BLaER1 treated with 17β-estradiol and CSF1 and Interleukin-3, amounts not matched to agents 10 nM and 100 nM (cell line): ENCODE measurements around the gene DUSP11.

ENCODE experiments used
- H3K27ac ChIP-seq, 11 experiments: shearing (Covaris generic); formaldehyde crosslinking; 2 replicates each; pipeline ENCODE4 v1.8.1; 2022
- H3K27me3 ChIP-seq, 11 experiments: shearing (Covaris generic); formaldehyde crosslinking; 2 replicates each; pipeline ENCODE4 v1.8.1; 2022
- H3K36me3 ChIP-seq, 11 experiments: shearing (Covaris generic); formaldehyde crosslinking; 2 replicates each; pipeline ENCODE4 v1.8.1; 2022
- H3K4me1 ChIP-seq, 10 experiments: shearing (Covaris generic); formaldehyde crosslinking; 2 replicates each; pipeline ENCODE4 v1.8.1; 2022
- H3K4me2 ChIP-seq, 11 experiments: shearing (Covaris generic); formaldehyde crosslinking; 2 replicates each; pipeline ENCODE4 v1.8.1; 2022
- H3K4me3 ChIP-seq, 10 experiments: shearing (Covaris generic); formaldehyde crosslinking; 2 replicates each; pipeline ENCODE4 v1.8.1; 2022
- H3K9ac ChIP-seq, 11 experiments: shearing (Covaris generic); formaldehyde crosslinking; 2 replicates each; pipeline ENCODE4 v1.8.1; 2022
- H3K9me3 ChIP-seq, 11 experiments: shearing (Covaris generic); formaldehyde crosslinking; replicated peaks in 1 of 11; 2 replicates each; pipeline ENCODE4 v1.8.1; 2022
- H4K20me1 ChIP-seq, 11 experiments: shearing (Covaris generic); formaldehyde crosslinking; 2 replicates each; pipeline ENCODE4 v1.8.1; 2022
- Cebpa-rat ChIP-seq, 11 experiments: shearing (Covaris generic); IDR thresholded peaks; 2 replicates each; pipeline ENCODE4 v1.8.1; 2022

Gene DUSP11

DNA sequence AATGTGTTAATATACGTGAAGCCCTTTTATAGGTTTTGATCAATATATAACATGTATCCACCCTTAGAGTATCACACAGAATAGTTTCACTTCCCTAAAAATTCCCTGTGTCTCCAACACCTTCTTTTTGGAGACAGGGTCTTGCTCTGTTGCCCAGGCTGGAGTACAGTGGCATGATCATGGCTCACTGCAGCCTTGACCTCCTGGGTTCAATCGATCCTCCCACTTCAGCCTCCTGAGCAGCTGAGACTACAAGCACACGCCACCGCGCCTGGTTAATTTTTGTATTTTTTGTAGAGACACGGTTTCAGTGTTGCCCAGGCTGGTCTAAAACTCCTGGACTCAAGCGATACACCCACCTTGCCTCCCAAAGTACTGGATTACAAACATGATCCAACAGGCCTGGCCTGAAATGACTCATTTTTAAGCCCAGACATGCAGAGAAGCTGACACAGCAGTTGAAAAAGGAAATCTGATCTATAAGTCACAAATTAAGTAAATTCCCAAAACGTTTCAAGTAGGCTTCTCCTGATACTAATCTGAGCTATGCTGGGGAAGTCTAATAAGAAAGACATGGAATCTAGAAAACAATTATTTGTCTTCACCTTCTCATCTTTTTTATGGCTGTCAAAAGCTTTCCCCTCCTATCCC is 2.9 kb downstream of the DUSP11 start:
- H4K20me1 ChIP-seq = peaks cover 0 to 27% (median 0%) of the 10 kb centered on the region in 11 experiments; a peak in 9 of 22 replicates

DNA sequence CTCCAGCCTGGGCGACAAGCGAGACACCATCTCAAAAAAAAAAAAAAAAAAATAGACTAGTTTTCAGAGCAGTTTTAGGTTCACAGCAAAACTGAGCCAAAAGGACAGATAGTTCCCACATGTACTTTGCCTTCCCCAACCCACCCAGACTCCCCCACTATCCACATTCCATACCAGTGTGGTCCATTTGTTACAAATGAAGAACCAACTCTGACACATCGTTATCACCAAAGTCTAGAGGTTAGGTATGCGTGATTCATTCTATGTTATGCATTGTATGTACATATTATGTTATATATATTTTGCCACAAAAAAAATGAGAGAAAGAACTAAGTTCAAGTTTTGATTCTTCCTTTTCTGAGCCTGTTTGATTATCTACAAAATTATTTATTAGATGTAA is 3.5 kb downstream of the DUSP11 start:
- no peak overlapping the region for H3K4me3 ChIP-seq
- peaks cover 59 to 70% (median 64%) of the 10 kb centered on the region in 11 experiments for H3K36me3 ChIP-seq
- H3K27me3 ChIP-seq = no peaks in the 10 kb centered on the region
- no peak for TF ChIP-seq Cebpa-rat (IDR thresholded peaks at IDR 0.05)
- no peaks in the 10 kb centered on the region for H3K9me3 ChIP-seq
- H3K27ac ChIP-seq = no peak overlapping the region
- H4K20me1 ChIP-seq = peaks cover 0 to 28% (median 0%) of the 10 kb centered on the region in 11 experiments; a peak in 9 of 22 replicates
- H3K4me1 ChIP-seq = peaks cover 11 to 27% (median 18%) of the 10 kb centered on the region in 10 experiments
- H3K4me2 ChIP-seq = peak overlapping the region in 2 of 11 experiments; percentile 56 to 77; a peak in 3 of 22 replicates
- H3K9ac ChIP-seq = peak overlapping the region in 1 of 11 experiments; percentile 59; a peak in 1 of 22 replicates

More for the DNA sequence above, 2.9 kb downstream of the DUSP11 start:
- H3K4me1 ChIP-seq = peaks cover 11 to 27% (median 18%) of the 10 kb centered on the region in 10 experiments
- H3K9ac ChIP-seq = peak overlapping the region in 3 of 11 experiments; percentile 20 to 59 (median 48); a peak in 4 of 22 replicates
- peaks cover 55 to 64% (median 58%) of the 10 kb centered on the region in 11 experiments for H3K36me3 ChIP-seq
- no peak overlapping the region; a peak in 1 of 20 replicates for H3K4me3 ChIP-seq
- no peaks in the 10 kb centered on the region for H3K9me3 ChIP-seq
- TF ChIP-seq Cebpa-rat (IDR thresholded peaks at IDR 0.05) = no peak
- H3K27ac ChIP-seq = peak overlapping the region in 2 of 11 experiments; percentile 31 to 37; a peak in 3 of 22 replicates
- no peaks in the 10 kb centered on the region for H3K27me3 ChIP-seq
- H3K4me2 ChIP-seq = peak overlapping the region in 4 of 11 experiments; percentile 31 to 92 (median 66); a peak in 7 of 22 replicates

DNA sequence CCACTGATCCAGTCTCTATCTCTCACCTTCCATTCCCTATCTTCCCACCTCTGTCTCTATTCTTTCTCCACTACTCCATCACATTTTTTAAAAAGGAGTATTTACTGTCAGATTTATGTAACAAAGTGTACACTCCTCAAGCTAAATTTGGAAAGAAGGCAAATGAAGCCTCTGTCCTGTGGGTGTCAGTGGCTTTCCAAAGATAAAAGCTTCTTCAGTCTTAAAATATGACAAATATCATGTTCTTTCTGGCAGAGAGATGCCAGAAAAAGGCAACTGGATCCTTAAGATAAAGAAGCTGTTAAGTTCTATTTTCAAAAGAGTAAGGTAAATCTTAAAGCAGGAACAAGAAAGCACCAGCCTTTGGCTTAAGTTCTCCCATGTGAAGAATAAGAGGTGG is 7.1 kb downstream of the DUSP11 start:
- TF ChIP-seq Cebpa-rat (IDR thresholded peaks at IDR 0.05) = no peak
- H3K36me3 ChIP-seq = peaks cover 90 to 100% (median 97%) of the 10 kb centered on the region in 11 experiments
- no peak overlapping the region for H3K27ac ChIP-seq
- peaks cover 0 to 14% (median 3%) of the 10 kb centered on the region in 10 experiments; a peak in 8 of 20 replicates for H3K4me1 ChIP-seq
- no peak overlapping the region for H3K4me2 ChIP-seq
- no peak overlapping the region for H3K9ac ChIP-seq
- H4K20me1 ChIP-seq = peaks cover 0 to 52% (median 4%) of the 10 kb centered on the region in 11 experiments; a peak in 9 of 22 replicates
- H3K4me3 ChIP-seq = no peak overlapping the region
- H3K27me3 ChIP-seq = no peaks in the 10 kb centered on the region
- H3K9me3 ChIP-seq = no peaks in the 10 kb centered on the region

- H3K4me1 ChIP-seq = no peaks in the 10 kb centered on the region
- H3K9ac ChIP-seq = no peak overlapping the region
- H3K4me2 ChIP-seq = no peak overlapping the region
- H3K9me3 ChIP-seq = no peaks in the 10 kb centered on the region
- H4K20me1 ChIP-seq = peaks cover 0 to 61% (median 4%) of the 10 kb centered on the region in 11 experiments; a peak in 8 of 22 replicates
- no peaks in the 10 kb centered on the region for H3K27me3 ChIP-seq
- no peak for TF ChIP-seq Cebpa-rat (IDR thresholded peaks at IDR 0.05)
- no peak overlapping the region for H3K27ac ChIP-seq
- no peak overlapping the region for H3K4me3 ChIP-seq
- peaks cover 93 to 100% (median 98%) of the 10 kb centered on the region in 11 experiments for H3K36me3 ChIP-seq
Measured at GRCh38 chr2:73770725-73771124, 9.2 kb downstream of the DUSP11 start.

- Histone ChIP-seq H3K9ac (no peak overlapping the region), H3K36me3 (peaks cover 92 to 100% (median 99%) of the 10 kb centered on the region in 11 experiments), H3K27ac (no peak overlapping the region), H3K4me3 (no peak overlapping the region), H3K4me1 (no peaks in the 10 kb centered on the region), H4K20me1 (peaks cover 0 to 42% (median 5%) of the 10 kb centered on the region in 11 experiments; a peak in 8 of 22 replicates), H3K4me2 (no peak overlapping the region), H3K27me3 (no peaks in the 10 kb centered on the region), H3K9me3 (no peaks in the 10 kb centered on the region)
- no peak for TF ChIP-seq Cebpa-rat (IDR thresholded peaks at IDR 0.05)
Measured at GRCh38 chr2:73766994-73767393, 12.9 kb downstream of the DUSP11 start.

GRCh38 chr2:73766349-73766748 is 13.6 kb downstream of the DUSP11 start:
- Histone ChIP-seq H3K36me3 (peaks cover 94 to 100% (median 99%) of the 10 kb centered on the region in 11 experiments), H4K20me1 (peaks cover 0 to 41% (median 8%) of the 10 kb centered on the region in 11 experiments; a peak in 8 of 22 replicates), H3K27ac (no peak overlapping the region), H3K9me3 (no peaks in the 10 kb centered on the region), H3K4me1 (no peaks in the 10 kb centered on the region), H3K27me3 (no peaks in the 10 kb centered on the region), H3K4me2 (no peak overlapping the region), H3K9ac (no peak overlapping the region), H3K4me3 (no peak overlapping the region)
- TF ChIP-seq Cebpa-rat (IDR thresholded peaks at IDR 0.05) = no peak

DNA sequence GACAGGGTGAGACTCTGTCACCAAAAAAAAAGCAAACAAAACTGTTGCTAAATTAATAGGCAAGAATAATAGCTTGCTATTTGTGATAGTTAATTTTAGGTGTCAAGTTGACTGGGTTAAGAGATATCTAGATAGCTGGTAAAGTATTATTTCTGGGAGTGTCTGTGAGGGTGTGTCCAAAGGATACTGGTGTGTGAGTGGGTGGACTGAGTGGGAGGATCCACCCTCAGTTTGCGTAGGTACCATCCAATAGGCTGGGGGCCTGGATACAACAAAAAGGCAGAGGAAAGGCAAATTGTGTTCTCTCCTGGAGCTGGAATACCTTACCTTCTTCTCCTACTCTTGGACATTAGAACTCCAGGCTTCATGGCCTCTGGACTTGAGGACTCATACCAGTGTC is 15.0 kb downstream of the DUSP11 start:
- no peak for TF ChIP-seq Cebpa-rat (IDR thresholded peaks at IDR 0.05)
- Histone ChIP-seq H3K4me1 (no peaks in the 10 kb centered on the region), H3K27ac (no peak overlapping the region), H3K27me3 (no peaks in the 10 kb centered on the region), H3K9me3 (no peaks in the 10 kb centered on the region), H3K4me3 (no peak overlapping the region), H4K20me1 (peaks cover 0 to 30% (median 8%) of the 10 kb centered on the region in 11 experiments; a peak in 8 of 22 replicates), H3K36me3 (peaks cover 94 to 100% (median 100%) of the 10 kb centered on the region in 11 experiments), H3K4me2 (no peak overlapping the region), H3K9ac (no peak overlapping the region)

- Histone ChIP-seq H3K9me3 (no peaks in the 10 kb centered on the region), H3K4me2 (no peak overlapping the region), H4K20me1 (peaks cover 0 to 15% (median under 1%) of the 10 kb centered on the region in 11 experiments; a peak in 8 of 22 replicates), H3K36me3 (peaks cover 95 to 100% (median 100%) of the 10 kb centered on the region in 11 experiments), H3K4me3 (no peak overlapping the region), H3K4me1 (no peaks in the 10 kb centered on the region), H3K9ac (no peak overlapping the region), H3K27ac (no peak overlapping the region), H3K27me3 (no peaks in the 10 kb centered on the region)
- no peak for TF ChIP-seq Cebpa-rat (IDR thresholded peaks at IDR 0.05)
Measured at GRCh38 chr2:73762571-73762970, 17.3 kb downstream of the DUSP11 start.

GRCh38 chr2:73759904-73760303 is 20.0 kb downstream of the DUSP11 start:
- no peak overlapping the region for H3K9ac ChIP-seq
- peaks cover 0 to 14% (median 0%) of the 10 kb centered on the region in 11 experiments; a peak in 2 of 22 replicates for H4K20me1 ChIP-seq
- H3K4me2 ChIP-seq = no peak overlapping the region
- peaks cover 97 to 100% (median 100%) of the 10 kb centered on the region in 11 experiments for H3K36me3 ChIP-seq
- no peak overlapping the region for H3K4me3 ChIP-seq
- no peaks in the 10 kb centered on the region for H3K27me3 ChIP-seq
- H3K4me1 ChIP-seq = no peaks in the 10 kb centered on the region
- peaks cover 11 to 18% (median 17%) of the 10 kb centered on the region in 11 experiments for H3K9me3 ChIP-seq
- H3K27ac ChIP-seq = no peak overlapping the region
- no peak for TF ChIP-seq Cebpa-rat (IDR thresholded peaks at IDR 0.05)
